ENCODE results near the gene MCM7. TPM values are rescaled to one million over a fixed set of nuclear protein-coding genes. Genes with fewer than 3 reads are reported as not detected.

MCM7 gene
- total and polyA plus RNA-seq, 10 of the 15 experiments (the other 5 are each of a cell fraction or from before 2014, with no cell fraction given) = 183 to 383 (median 244) TPM

DNA sequence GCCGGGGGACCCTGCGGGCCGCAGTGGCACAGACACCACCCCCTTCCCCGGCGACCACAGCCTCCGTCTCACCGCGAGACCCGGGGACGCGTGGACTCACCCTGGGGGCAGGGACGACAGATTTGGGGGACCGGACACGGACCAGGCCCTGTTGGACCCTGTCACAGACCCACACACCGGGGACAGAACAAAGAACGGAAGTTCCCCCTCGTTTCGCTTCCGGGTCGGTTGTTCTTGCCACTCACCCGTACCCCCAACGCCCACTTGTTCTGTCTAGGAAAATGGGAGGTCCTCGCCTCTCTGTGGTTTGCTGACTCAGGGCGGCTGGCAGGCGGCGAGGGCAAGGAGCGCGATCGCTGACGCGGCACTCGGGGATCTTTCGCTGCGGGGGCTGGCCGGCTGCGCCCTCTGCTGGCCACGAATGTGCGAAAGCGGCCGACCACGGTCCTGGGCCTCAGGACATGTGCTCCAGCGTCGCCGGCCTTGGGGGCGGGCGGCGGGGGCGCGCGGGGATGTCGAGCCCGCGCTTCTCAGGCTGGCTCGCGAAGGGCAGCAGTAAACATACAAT is 19.6 kb downstream of the MCM7 start, which contains the start of gene ZNF3 (continued):
- TF ChIP-seq BHLHE40 (IDR thresholded peaks at IDR 0.05; ENCODE audit: borderline replicate concordance in 1 of 2, low read depth in 2 of 2, low read length in 1 of 2) (peak in 1 of 2 experiments; percentile 85; a peak in 3 of 4 replicates), USF1 (IDR thresholded peaks at IDR 0.05; ENCODE audit: borderline replicate concordance, extremely low read length, insufficient read depth, low read depth, low read length) (no peak), YY1 (IDR thresholded peaks at IDR 0.05; ENCODE audit: low read depth, low read length) (peak; percentile 70), SREBF2 (IDR thresholded peaks at IDR 0.05; ENCODE audit: low read length) (peak; percentile 74), TARDBP (IDR thresholded peaks at IDR 0.05; ENCODE audit: borderline replicate concordance) (peak; percentile 30; the same call in 1 of the 2 replicates), SIX5 (IDR thresholded peaks at IDR 0.05; ENCODE audit: low read depth, low read length, severe bottlenecking) (peak; percentile 62), BMI1 (IDR thresholded peaks at IDR 0.05; ENCODE audit: borderline replicate concordance) (no peak), RELB (IDR thresholded peaks at IDR 0.05; ENCODE audit: low read depth) (peak; percentile 84), EGR1 (IDR thresholded peaks at IDR 0.05; ENCODE audit: borderline replicate concordance in 1 of 2, low read depth in 2 of 2, low read length in 2 of 2) (peak; percentile 69 to 92), SPI1 (IDR thresholded peaks at IDR 0.05; ENCODE audit: borderline replicate concordance, insufficient read depth, low read depth, low read length) (peak; percentile 4; the same call in 1 of the 2 replicates), STAT3 (IDR thresholded peaks at IDR 0.05; ENCODE audit: low read depth, low read length) (no peak), NKRF (conservative IDR thresholded peaks at IDR 0.05) (peak; percentile 70), ZSCAN29 (IDR thresholded peaks at IDR 0.05) (peak; percentile 19; the same call in 1 of the 2 replicates), NRF1 (conservative IDR thresholded peaks at IDR 0.05; ENCODE audit: low read depth, low read length) (no peak), HCFC1 (IDR thresholded peaks at IDR 0.05; ENCODE audit: low read length) (peak; percentile 84), SP1 (IDR thresholded peaks at IDR 0.05; ENCODE audit: low read depth, low read length) (peak; percentile 72)
- TF ChIP-seq, protein P1, sequence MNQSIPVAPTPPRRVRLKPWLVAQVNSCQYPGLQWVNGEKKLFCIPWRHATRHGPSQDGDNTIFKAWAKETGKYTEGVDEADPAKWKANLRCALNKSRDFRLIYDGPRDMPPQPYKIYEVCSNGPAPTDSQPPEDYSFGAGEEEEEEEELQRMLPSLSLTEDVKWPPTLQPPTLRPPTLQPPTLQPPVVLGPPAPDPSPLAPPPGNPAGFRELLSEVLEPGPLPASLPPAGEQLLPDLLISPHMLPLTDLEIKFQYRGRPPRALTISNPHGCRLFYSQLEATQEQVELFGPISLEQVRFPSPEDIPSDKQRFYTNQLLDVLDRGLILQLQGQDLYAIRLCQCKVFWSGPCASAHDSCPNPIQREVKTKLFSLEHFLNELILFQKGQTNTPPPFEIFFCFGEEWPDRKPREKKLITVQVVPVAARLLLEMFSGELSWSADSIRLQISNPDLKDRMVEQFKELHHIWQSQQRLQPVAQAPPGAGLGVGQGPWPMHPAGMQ (IDR thresholded peaks at IDR 0.05; ENCODE audit: borderline replicate concordance) = no peak
- TF ChIP-seq, protein P2, sequence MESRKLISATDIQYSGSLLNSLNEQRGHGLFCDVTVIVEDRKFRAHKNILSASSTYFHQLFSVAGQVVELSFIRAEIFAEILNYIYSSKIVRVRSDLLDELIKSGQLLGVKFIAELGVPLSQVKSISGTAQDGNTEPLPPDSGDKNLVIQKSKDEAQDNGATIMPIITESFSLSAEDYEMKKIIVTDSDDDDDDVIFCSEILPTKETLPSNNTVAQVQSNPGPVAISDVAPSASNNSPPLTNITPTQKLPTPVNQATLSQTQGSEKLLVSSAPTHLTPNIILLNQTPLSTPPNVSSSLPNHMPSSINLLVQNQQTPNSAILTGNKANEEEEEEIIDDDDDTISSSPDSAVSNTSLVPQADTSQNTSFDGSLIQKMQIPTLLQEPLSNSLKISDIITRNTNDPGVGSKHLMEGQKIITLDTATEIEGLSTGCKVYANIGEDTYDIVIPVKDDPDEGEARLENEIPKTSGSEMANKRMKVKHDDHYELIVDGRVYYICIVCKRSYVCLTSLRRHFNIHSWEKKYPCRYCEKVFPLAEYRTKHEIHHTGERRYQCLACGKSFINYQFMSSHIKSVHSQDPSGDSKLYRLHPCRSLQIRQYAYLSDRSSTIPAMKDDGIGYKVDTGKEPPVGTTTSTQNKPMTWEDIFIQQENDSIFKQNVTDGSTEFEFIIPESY (IDR thresholded peaks at IDR 0.05) = no peak
- TF ChIP-seq, protein P3, sequence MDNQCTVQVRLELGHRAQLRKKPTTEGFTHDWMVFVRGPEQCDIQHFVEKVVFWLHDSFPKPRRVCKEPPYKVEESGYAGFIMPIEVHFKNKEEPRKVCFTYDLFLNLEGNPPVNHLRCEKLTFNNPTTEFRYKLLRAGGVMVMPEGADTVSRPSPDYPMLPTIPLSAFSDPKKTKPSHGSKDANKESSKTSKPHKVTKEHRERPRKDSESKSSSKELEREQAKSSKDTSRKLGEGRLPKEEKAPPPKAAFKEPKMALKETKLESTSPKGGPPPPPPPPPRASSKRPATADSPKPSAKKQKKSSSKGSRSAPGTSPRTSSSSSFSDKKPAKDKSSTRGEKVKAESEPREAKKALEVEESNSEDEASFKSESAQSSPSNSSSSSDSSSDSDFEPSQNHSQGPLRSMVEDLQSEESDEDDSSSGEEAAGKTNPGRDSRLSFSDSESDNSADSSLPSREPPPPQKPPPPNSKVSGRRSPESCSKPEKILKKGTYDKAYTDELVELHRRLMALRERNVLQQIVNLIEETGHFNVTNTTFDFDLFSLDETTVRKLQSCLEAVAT (IDR thresholded peaks at IDR 0.05) = peak; percentile 98
